HepG2 (cell line): ENCODE results near the gene COL9A3. TPM values are rescaled to one million over a fixed set of nuclear protein-coding genes. Genes with fewer than 3 reads are reported as not detected.

ENCODE experiments used
- ARID2 ChIP-seq: sonication (generic); formaldehyde crosslinking; IDR thresholded peaks from 2 replicates; pipeline ENCODE4 v1.8.1; 2022; ENCODE audit warnings: mild to moderate bottlenecking, missing genetic modification reagents, borderline replicate concordance
- CBFB ChIP-seq: sonication (generic); formaldehyde crosslinking; IDR thresholded peaks from 2 replicates; pipeline ENCODE4 v1.4.0; 2020; ENCODE audit warnings: missing genetic modification reagents
- EHMT2 ChIP-seq: fragments of 200-600 bp; sonication (generic); IDR thresholded peaks from 2 replicates; pipeline ENCODE4 v1.7.0; 2017; ENCODE audit warnings: antibody characterized with exemption, low read depth, low read length, borderline replicate concordance
- FOSL2 ChIP-seq: sonication (generic); formaldehyde crosslinking; IDR thresholded peaks from 2 replicates; pipeline ENCODE4 v1.4.0; 2020; ENCODE audit warnings: missing genetic modification reagents
- GTF2F1 ChIP-seq: fragments of 150-350 bp; IDR thresholded peaks from 2 replicates; pipeline ENCODE4 v1.6.1; 2014; ENCODE audit warnings: low read length
- IKZF4 ChIP-seq: sonication (generic); formaldehyde crosslinking; IDR thresholded peaks from 2 replicates; pipeline ENCODE4 v1.5.1; 2020; ENCODE audit warnings: borderline replicate concordance, mild to moderate bottlenecking, low read depth, missing genetic modification reagents; ENCODE audit errors: not compliant biosample characterization
- ISX ChIP-seq: sonication (generic); formaldehyde crosslinking; conservative IDR thresholded peaks from 2 replicates; pipeline ENCODE4 v1.5.0; 2020; ENCODE audit warnings: missing genetic modification reagents
- MYPOP ChIP-seq: sonication (generic); formaldehyde crosslinking; IDR thresholded peaks from 2 replicates; pipeline ENCODE4 v1.8.1; 2023; ENCODE audit warnings: mild to moderate bottlenecking, moderate library complexity, missing genetic modification reagents
- RFXANK ChIP-seq: IDR thresholded peaks from 2 replicates; pipeline ENCODE4 v1.6.1; 2016
- TCF7L2 ChIP-seq: IDR thresholded peaks from 2 replicates; pipeline ENCODE4 v1.6.1; 2011; ENCODE audit warnings: mild to moderate bottlenecking, low read depth, low read length, moderate library complexity
- TEAD3 ChIP-seq: optimal IDR thresholded peaks from 2 replicates; pipeline ENCODE3; 2016; ENCODE audit warnings: borderline replicate concordance
- TRIM24 ChIP-seq: sonication (generic); formaldehyde crosslinking; IDR thresholded peaks from 2 replicates; pipeline ENCODE4 v1.8.0; 2022; ENCODE audit warnings: mild to moderate bottlenecking, missing genetic modification reagents
- ZBTB40 ChIP-seq, 2 experiments: fragments of 450-650 bp in 1 of 2; sonication (generic) in 1 of 2; formaldehyde crosslinking in 1 of 2; IDR thresholded peaks; 2 replicates each; pipeline versions ENCODE4 v1.6.1 to v1.8.0; 2016 to 2022; ENCODE audit warnings: antibody characterized with exemption in 1 of 2, mild to moderate bottlenecking in 1 of 2, missing genetic modification reagents in 1 of 2
- ZNF275 ChIP-seq: sonication (generic); formaldehyde crosslinking; IDR thresholded peaks from 2 replicates; pipeline ENCODE4 v1.8.0; 2022; ENCODE audit warnings: missing genetic modification reagents, mild to moderate bottlenecking, inconsistent platforms, borderline replicate concordance
- ZNF530 ChIP-seq: sonication (generic); formaldehyde crosslinking; IDR thresholded peaks from 2 replicates; pipeline ENCODE4 v1.5.0; 2020; ENCODE audit warnings: low read depth, mild to moderate bottlenecking, missing genetic modification reagents
- ZNF670 ChIP-seq: sonication (generic); formaldehyde crosslinking; IDR thresholded peaks from 2 replicates; pipeline ENCODE4 v1.8.0; 2022; ENCODE audit warnings: mild to moderate bottlenecking, missing genetic modification reagents, borderline replicate concordance
- ZNF678 ChIP-seq: sonication (generic); formaldehyde crosslinking; IDR thresholded peaks from 2 replicates; pipeline ENCODE4 v1.4.0; 2020; ENCODE audit warnings: mild to moderate bottlenecking, missing genetic modification reagents
- ZNF703 ChIP-seq: sonication (generic); formaldehyde crosslinking; IDR thresholded peaks from 2 replicates; pipeline ENCODE4 v1.5.1; 2020; ENCODE audit warnings: missing genetic modification reagents, mild to moderate bottlenecking, moderate library complexity, borderline replicate concordance
- ZNF83 ChIP-seq: sonication (generic); formaldehyde crosslinking; IDR thresholded peaks from 2 replicates; pipeline ENCODE4 v1.4.0; 2020; ENCODE audit warnings: missing genetic modification reagents, mild to moderate bottlenecking, borderline replicate concordance
- polyA plus RNA-seq, 8 experiments: library from polyadenylated mRNA; depleted of rRNA in 3 of 8; stranded (reverse) in 7 of 8; unstranded in 1 of 8; fragments of >200 nt; fragmentation: Illumina TruSeq in 4 of 8; extraction: Trizol in 4 of 8; gene quantifications; 2 replicates each; pipeline versions ENCODE4 v1.2.1 to v1.2.3, GENCODE V29; 2011 to 2016; ENCODE audit warnings: low read depth in 4 of 8, missing spikeins in 1 of 8, mixed read lengths in 1 of 8; ENCODE audit not compliant: insufficient read depth in 1 of 8
- total RNA-seq, 5 experiments: library from RNA; depleted of rRNA; stranded (reverse); fragments of >200 nt; fragmentation: Illumina TruSeq; extraction: Trizol; gene quantifications; 2 replicates each; pipeline ENCODE4 v1.2.3, GENCODE V29; 2016; ENCODE audit warnings: low read depth in 1 of 5

The COL9A3 gene
- total and polyA plus RNA-seq, 2 of the 13 experiments (the other 11 are each of a cell fraction or from before 2014, with no cell fraction given): 155 to 204 TPM

GRCh38 chr20:62872184-62872847, 55.5 kb downstream of the COL9A3 start (continued):
- TF ChIP-seq TRIM24 (CRISPR knock-in tag) (no peak), IKZF4 (no peak), ZNF275 (CRISPR knock-in tag) (no peak), ZNF678 (CRISPR knock-in tag) (no peak), ISX (CRISPR knock-in tag) (no peak), RFXANK (CRISPR knock-in tag) (no peak), GTF2F1 (no peak), ZNF83 (CRISPR knock-in tag) (no peak), CBFB (CRISPR knock-in tag) (no peak), TEAD3 (peak; percentile 85), MYPOP (CRISPR knock-in tag) (peak; percentile 85), ZBTB40 (IDR thresholded peaks at IDR 0.05) (no peak), ZBTB40 (CRISPR knock-in tag; IDR thresholded peaks at IDR 0.05) (0 out of 2 replicates have a peak, but pooled peaks have one; percentile 22), EHMT2 (no peak), ARID2 (CRISPR knock-in tag) (no peak), ZNF703 (CRISPR knock-in tag) (no peak), ZNF670 (CRISPR knock-in tag) (no peak), ZNF530 (CRISPR knock-in tag) (no peak), TCF7L2 (no peak), FOSL2 (CRISPR knock-in tag) (peak; percentile 45; the same call in 1 of the 2 replicates)
